GM21447 (cell line): ENCODE data around the gene PCYT1A.
A peak's percentile ranks its signal among the peaks of the same experiment; 100 is the strongest.
"Not testable (repeated sequence)": the region's sequence is repeated elsewhere in the genome, so short reads cannot be mapped to it uniquely, and the experiment has no call there.

Experiments
- ATAC-seq: cut with Tn5 transposase; IDR thresholded peaks from one replicate; pipeline ENCODE4 v1.9.1; 2021; ENCODE audit not compliant: unreplicated experiment

PCYT1A gene

DNA sequence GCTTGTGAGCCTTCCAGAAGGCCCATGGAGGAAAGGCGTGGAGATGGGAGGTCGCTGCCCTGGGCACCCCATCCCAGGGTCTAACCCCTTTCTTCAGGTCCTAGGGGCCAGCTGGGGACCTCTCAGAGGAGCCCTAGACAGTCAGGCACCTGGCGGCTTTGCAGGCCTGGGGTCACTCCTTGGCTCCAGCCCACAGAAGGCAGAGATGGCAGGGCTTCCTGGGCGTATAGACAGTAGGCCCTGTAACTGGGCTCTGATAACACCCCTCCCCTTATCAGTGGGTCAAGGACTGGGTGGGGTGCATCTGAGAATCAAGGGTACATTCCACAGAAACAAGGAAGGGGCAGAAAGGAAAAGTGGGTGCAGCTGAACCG, 93.0 kb downstream of the PCYT1A start:
- ATAC-seq = no peak

DNA sequence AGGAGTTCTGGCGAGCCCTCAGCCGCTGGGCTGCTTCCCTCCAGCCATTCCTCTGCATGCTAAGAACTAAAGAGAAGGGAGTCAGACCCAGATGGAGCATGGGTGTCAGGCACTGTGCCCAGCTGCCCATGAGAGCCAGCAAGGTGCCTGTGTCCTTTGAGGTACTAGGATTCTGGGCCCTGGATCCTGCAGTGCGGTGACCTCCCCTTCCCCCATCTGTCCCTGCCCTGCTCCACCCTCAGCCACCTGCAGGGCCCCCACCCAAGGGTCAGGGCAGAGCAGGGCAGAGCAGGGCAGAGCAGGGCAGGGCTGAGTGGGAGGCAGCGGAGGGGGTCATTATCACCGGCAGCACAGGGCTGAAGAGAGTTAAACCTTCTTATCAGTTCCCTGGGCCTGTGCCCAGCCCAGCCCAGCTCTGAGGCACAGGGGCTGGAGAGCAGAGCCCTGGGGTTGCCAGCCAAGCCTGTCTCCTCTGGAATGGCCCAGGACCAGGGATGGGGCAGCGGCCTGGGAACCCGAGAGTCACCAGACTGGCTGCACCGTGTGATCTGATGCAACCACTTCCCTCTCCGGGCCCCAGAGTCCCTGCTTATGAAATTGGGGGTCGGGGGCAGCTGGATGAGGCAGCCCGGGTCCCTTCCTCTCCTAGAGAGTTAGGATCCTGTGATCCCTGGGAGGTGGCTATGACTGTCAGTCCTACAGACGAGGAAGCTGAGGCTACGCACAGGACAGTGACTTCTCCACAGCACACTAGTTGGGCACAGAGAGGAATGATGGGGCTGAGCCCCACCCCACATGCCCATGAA, 93.6 kb downstream of the PCYT1A start:
- ATAC-seq = no peak

DNA sequence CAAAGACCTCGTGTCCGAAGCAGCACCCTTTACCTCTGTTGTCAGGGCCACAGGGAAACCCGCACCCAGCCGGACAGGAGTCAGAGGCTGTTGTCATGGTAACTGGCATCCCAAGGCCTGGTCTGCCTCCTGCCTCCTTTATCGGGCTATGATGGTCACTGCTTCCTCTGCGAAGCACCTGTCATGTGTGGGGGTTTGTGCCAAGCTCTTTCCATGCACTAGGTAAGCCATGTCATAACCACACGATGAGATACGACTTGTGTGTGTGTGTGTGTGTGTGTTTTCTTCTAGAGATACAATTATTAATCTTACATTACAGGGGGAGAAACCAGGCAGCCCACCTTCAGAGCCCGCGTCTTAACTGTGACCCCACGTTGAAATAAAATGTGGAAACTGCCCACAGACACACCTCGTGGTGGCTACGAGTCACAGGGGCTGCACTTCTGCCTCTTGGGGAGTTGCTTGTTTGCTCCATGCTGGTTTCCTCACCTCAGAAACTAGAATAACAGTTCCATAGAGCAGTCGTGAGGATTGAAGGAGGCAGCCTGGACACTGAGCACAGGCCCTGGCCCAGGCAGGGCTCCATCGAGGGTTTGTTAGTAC, 94.3 kb downstream of the PCYT1A start:
- ATAC-seq = no peak

DNA sequence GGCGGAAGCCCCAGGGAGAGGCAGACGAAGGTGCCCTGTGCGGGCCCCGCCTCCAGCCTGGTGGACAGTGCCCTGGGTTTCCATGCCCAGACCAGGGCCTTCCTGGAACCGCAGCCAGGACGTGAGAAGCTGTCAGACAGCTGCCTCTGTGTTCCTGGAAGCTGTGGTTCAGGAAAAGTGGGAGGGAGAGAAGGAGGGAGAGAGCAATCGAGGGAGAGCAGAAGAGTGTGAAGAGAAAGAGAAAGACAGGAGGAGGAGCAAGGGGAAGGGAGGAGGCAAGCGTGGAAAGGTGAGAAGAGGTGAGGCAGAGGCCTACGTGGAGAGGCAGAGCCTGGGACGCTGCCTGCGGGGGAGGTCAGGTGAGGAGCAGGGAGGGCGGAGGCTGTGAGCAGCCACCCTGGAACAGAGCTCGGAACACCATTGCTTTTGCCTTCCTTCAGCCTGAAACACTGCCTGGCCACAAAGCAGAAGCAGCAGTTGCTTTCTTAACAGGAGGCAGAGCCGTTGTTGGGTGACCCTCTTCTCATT, 94.9 kb downstream of the PCYT1A start:
- ATAC-seq = peak; percentile 15

DNA sequence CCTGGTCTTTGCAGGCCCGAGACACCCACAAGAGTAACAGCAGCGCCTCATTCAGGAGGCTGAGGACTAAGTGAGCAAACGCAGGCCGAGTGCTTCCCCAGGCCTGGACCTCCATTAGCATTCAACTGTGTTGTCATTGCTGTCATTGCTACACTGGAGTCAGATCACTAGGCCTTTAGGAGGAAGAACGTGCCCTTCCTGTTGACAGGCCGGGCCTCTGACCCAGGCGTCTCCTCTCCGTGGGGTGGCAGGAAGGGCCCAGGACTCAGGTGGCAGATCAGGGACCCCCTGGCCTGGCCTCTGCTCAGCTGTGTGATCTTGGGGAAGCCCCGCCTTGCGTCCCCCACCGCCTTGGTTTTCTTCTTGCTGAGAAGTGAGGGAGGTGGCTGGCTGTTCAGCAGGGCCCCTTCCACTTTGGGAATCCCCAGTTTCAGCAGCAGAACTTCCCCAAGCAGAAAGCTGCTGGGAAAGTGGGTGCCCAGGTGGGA, 95.4 kb downstream of the PCYT1A start:
- ATAC-seq = peak; percentile 46

DNA sequence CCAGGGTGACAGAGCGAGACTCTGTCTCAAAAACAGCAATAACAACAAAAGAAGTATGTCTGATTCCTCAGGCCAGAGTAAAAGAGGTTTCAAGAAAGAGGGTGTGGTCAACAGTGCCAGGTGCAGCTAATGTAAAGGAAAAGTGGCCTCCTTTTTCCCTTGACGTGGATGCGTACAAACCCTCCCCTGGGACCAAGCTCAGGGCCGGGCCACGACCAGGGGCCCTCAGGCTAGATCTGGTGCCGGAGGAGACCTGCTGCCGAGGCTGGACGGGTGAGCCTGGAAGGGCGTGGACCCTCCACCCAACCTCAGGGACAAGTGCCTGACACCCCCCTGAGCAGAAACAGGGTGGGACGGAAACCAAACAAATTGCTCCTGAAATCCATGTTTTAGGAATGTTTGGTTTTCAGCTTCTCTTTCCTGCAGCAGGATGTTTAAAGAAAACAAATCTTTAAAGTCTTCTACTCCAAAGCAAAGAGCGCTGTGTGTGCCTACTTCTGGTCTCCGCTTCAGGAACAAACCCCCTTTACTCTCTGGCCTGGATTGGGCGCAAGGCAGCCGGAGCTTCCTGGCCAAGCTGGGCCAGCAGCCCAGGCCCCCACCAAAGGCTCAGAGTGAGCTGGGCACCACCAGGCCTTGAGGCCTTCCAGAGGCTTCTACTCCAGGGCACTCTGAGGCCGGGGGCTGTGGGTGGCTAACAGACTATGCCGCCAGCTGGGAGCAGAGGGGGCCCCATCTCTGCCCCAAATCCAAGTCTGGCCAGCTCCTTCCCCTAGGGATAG, 97.8 kb downstream of the PCYT1A start:
- no peak for ATAC-seq

DNA sequence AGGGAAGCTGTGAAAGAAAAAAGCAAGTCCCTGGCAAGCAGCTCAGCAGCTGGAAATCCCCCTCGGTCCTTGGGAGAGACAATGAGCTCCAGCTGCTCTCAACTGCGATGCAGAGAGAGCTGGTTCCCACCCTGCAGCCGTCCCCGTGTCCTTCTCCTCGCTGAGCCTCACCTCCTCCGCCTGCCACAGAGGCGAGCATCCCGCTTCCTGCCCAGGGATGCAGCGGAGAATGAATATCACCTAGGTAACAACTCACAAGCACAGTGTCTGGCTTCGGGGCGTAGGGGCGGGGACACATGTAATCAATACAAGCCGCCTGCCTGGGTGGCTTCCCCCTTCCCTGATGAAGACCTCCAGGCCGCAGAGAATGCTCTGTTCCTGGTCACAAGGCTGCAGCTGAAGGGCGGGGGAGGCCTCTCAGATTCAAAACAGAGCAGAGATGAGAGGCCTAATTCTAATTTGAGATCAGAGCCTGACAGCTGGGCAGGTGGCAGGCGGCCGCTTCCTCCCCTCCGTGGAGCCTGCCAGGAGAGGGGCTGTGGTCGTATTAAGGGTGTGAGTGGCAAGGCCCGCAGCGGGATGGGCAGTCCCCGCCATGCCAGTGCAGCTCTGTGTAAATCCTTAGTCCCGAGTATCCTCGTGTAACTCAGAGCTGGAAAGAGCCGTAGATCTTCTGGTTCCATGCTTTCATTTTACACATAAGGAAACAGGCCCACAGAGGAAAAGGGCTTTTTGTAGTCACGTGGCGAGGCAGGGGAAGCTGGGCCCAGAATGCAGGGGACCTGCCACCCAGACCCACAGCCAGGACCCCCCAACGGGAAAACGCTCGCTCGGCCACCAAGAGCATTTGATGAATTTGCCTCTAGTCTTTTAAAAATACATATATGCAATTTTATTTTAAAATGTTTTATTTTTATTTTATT, 100.6 kb downstream of the PCYT1A start:
- ATAC-seq = peak; percentile 50

DNA sequence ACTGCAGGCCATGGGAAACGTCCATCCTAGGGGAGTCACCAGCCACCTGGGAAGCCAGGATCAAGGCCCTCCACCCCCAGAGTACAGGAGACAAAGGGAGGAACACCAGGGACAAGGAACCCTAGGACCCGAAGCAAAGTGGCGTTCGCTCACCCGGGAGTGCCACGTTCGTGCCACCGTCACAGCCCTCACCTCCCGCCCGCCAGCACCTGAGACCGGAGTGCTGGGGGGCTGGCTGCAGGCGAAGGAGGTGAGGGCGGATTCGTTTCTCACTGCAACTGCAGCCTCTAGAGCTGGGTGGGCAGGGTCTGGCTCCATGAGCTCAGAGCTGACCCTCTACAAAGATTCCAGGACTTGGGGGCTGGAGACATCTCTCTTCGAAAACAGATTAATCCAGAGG, 102.6 kb downstream of the PCYT1A start:
- no peak for ATAC-seq

DNA sequence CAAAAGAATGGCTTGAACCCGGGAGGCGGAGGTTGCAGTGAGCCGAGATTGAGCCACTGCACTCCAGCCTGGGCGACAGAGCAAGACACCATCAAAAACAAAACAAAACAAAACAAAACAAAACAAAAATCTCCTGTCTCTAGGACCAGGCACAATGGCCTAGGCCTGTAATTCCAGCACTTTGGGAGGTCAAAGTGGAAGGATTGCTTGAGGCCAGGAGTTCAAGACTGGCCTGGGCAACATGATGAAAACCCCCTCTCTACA, 103.4 kb downstream of the PCYT1A start:
- ATAC-seq = not testable (repeated sequence)

DNA sequence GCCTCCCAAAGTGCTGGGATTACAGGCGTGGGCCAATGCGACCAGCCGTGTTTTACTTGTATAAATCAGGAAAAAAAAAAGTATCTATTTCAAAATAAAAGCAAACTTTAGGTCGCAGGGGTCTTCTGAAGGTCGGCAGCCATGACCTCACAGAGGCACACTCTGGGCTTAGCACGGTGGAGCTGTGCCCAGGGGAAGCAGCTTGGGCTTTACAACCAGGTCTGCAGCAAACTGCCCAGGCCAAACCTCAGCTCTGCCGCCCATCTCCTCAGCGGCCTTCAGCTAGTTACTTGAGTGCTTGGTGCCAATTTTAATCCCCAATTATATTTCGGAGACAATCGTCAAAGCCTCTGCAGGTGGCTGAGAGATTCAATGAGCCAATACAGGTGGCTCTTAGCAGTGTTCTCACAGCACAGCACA, 106.4 kb downstream of the PCYT1A start:
- ATAC-seq = no peak

DNA sequence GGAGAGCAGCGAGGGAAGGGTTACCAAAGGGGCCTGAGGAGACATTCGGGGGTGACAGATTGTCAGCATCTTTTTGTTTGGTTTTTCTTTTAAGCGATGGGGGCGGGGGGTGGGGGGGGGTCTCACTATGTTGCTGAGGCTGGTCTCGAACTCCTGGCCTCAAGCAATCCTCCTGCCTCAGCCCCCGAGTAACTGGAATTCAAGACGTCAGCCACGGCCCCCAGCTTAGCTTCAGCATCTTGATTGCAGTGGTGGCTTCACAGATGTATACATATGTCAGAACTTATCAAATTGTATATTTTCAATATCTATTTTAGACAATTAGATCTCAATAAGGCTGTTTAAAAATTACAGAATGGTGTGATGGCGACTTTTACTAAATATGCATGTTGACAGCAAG, 107.2 kb downstream of the PCYT1A start:
- no peak for ATAC-seq
